ENCODE results near the gene VAPA. TPM values are rescaled to one million over a fixed set of nuclear protein-coding genes. Genes with fewer than 3 reads are reported as not detected.
A peak's percentile ranks its signal among the peaks of the same experiment; 100 is the strongest.

Gene VAPA, protein sequence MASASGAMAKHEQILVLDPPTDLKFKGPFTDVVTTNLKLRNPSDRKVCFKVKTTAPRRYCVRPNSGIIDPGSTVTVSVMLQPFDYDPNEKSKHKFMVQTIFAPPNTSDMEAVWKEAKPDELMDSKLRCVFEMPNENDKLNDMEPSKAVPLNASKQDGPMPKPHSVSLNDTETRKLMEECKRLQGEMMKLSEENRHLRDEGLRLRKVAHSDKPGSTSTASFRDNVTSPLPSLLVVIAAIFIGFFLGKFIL
- 73.7 and 99.8 TPM in 2 replicates for total RNA-seq

- DNase-seq (ENCODE audit: low read depth in 2 of 2), result peak; percentile 97 to 98
Measured at GRCh38 chr18:9913526-9914333, at the start of gene VAPA. TSS of gene VAPA (plus strand) at chr18:9914016. CDS start at chr18:9914257, 241 bp downstream.

DNA sequence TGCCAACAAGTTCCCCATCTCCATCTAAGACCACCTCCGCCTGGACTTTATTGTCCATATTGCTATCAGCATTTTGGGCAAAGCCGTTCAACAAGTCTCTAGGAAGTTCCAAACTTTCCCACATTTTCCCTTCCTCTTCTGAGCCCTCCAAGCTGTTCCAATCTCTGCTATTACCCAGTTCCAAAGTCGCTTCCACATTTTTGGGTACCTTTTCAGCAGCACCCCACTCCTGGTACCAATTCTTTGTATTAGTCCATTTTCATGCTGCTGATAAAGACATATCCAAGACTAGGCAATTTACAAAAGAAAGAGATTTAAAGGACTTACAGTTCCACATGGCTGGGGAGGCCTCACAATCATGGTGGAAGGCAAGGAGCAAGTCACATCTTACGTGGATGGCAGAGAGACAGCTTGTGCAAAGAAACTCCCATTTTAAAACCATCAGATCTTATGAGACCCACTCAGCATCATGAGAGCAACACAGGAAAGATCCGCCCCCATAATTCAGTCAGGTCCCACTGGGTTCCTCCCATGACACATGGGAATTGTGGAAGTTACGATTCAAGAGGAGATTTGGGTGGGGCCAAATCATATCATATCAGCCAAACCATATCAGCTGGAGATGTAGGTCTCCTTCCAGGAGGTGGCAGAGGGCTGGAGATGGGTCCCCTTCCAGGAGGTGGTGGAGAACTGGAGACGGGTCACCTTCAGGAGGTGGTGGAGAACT is 47.9 kb upstream of the VAPA start:
- no peak for DNase-seq (ENCODE audit: low read depth in 2 of 2)

DNA sequence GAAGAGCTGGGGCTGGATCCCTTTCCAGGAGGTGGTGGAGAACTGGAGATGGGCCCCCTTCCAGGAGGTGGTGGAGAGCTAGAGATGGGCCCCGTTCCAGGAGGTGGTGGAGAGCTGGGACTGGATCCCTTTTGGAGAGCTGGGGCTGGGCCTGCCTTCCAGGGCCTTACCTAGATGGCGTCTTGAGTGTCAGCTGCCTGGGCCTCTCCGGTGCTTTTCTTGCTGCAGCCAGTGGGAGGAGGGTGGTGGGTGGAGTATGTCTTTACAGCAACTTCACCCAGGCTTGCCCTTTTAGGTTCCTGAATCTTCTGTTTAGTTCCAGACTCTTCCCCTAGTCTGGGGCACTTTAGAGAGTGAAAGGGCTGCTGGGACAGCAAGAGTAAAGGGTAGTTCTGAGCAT is 47.2 kb upstream of the VAPA start:
- no peak for DNase-seq (ENCODE audit: low read depth in 2 of 2)

GRCh38 chr18:9867071-9867594 is 46.7 kb upstream of the VAPA start:
- no peak for DNase-seq (ENCODE audit: low read depth in 2 of 2)

- DNase-seq (ENCODE audit: low read depth in 2 of 2), result no peak
Measured at GRCh38 chr18:9868857-9869714, 44.7 kb upstream of the VAPA start.

GRCh38 chr18:9869715-9870430 is 43.9 kb upstream of the VAPA start:
- DNase-seq (ENCODE audit: low read depth in 2 of 2), result peak in 1 of 2 donors; percentile 60

GRCh38 chr18:9870431-9871008 is 43.3 kb upstream of the VAPA start:
- no peak for DNase-seq (ENCODE audit: low read depth in 2 of 2)

GRCh38 chr18:9871244-9871746 is 42.5 kb upstream of the VAPA start:
- no peak for DNase-seq (ENCODE audit: low read depth in 2 of 2)

- DNase-seq (ENCODE audit: low read depth in 2 of 2), result no peak
Measured at GRCh38 chr18:9872823-9873222, 41.0 kb upstream of the VAPA start.

DNA sequence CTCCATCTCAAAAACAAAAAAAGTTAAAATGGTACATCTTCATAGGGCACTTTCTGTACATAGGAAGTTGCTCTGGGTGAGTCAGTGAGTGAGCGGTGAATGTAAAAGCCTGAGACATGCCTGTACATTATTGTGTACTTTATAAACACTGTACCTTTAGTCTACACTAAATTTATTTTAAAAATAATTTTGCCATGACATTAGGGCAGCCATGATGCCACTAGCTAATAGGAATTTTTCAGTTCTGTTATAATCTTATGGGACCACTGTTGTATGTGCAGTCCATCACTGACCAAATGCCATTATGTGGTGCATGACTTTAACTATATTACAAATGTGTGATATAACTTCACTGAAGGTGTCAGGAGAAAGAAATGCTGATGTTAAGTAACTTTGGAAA is 39.1 kb upstream of the VAPA start:
- DNase-seq (ENCODE audit: low read depth in 2 of 2), result peak in 1 of 2 donors; percentile 45

DNA sequence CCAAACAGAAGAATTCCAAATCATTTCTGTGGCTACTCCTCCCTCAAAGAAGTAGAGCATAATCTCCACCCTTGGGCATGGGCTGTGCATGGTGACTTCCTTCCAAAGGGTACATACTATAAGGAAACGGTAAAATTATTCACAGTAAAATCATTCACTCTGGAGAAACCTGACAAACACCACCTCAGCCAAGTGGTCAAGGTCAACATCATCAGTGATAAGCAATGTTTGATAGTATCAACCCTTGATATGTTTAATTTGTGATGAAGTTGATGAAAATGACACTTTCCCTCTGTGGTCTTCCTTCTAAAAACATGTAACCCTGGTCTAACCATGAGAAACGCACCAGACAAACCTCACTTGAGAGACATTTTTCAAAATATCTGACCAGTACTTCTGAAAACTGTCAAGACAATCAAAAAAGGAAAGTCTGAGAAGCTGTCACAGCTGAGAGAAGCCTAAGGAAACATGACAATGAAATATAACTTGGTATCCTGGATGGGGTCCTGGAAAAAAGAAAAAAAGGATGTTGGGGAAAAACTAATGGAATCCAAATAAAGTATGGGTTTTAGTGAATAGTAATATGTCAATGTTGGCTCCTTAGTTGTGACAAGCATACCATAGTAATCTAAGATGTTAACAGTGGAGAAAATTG is 37.5 kb upstream of the VAPA start:
- DNase-seq (ENCODE audit: low read depth in 2 of 2), result no peak

GRCh38 chr18:9876867-9877654 is 36.8 kb upstream of the VAPA start:
- peak; percentile 59 to 79 for DNase-seq (ENCODE audit: low read depth in 2 of 2)

DNA sequence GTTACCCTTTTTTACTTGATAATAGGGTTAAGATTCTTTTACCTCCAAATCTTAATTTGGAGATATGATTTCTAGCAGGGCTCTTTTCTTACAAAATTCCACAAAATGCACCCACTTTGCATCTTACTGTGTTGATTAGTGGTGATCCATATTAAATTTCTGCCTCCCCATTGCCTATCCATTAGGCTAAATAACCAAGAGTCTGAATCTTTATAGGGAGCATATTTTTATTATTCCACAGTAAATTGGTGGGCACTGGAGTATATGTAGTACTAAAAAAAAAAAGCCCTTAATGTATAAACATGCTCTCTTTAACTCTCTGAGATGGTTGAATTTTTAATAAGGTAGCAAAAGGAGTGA is 36.2 kb upstream of the VAPA start:
- DNase-seq (ENCODE audit: low read depth in 2 of 2), result no peak

DNA sequence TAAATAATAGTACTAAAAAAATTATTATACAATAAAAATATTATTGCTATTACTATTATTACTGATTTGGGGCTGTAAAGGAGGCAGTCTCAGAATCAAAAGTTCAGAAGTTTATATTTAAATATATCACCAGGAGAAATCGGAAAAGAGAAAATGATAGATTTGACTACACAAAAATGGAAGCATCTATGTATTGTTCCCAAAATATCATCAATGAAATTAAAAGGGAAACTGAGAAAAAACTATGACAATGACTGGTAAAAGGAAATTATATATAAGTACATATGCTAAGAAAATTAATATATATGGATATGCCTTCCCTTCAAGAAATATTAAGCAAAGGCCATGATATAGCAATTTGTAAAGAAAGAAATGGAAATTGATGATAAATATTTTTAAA is 35.7 kb upstream of the VAPA start:
- no peak for DNase-seq (ENCODE audit: low read depth in 2 of 2)

DNA sequence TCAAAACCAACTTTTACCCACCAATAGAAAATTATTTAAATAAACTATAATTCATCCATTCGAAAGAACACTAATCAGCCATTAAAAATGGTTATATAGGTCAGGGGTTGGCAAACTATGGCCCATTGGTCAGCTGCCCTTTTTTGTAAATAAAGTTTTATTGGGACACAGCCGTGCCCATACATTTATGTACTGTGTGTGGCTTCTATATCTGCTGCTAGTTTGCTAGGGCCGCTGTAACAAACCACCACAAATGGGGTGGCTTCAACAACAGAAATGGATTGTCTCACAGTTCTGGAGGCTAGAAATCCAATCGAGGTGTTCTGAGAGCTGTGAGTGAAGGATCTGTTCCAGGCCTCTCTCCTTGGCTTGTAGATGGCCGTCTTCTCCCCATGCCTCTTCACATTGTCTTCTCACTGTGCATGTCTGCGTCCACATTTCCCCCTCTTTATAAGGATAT is 35.0 kb upstream of the VAPA start:
- no peak for DNase-seq (ENCODE audit: low read depth in 2 of 2)

- DNase-seq (ENCODE audit: low read depth in 2 of 2), result no peak
Measured at GRCh38 chr18:9884090-9884489, 29.7 kb upstream of the VAPA start.

DNA sequence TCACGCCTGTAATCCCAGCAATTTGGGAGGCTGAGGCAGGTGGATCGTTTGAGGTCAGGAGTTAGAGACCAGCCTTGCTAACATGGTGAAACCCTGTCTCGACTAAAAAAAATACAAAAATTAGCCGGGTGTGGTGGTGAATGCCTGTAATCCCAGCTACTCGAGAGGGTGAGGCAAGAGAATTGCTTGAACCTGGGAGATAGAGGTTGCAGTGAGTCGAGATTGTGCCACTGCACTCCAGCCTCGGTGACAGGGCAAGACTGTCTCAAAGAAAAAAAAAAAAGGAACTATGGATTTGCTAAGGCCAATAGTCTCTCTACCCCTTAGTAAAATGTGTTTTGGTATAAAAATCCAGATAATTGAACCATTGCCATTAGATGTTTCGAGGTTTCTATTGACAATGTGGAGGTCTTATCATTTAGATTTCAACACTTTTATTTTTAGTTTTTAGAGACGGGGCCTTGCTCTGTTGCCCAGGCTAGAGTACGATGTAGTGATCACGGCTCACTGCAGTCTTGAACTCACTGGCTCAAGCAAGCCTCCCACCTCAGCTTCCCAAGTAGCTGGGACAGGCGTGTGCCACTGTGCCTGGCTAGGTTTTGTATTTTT is 29.2 kb upstream of the VAPA start:
- DNase-seq (ENCODE audit: low read depth in 2 of 2), result no peak

All from lung microvascular endothelial cell (primary cell).